Loucy (cell line): Measurements from ENCODE around the gene ABCB6.
A peak's percentile ranks its signal among the peaks of the same experiment; 100 is the strongest.

ENCODE experiments used
- CTCF ChIP-seq: fragments of 200-600 bp; sonication (generic); conservative IDR thresholded peaks from 2 replicates; pipeline ENCODE4 v1.5.1; 2014; ENCODE audit warnings: mild to moderate bottlenecking, antibody characterized with exemption, low read length
- EZH2phosphoT487 ChIP-seq: fragments of 200-600 bp; IDR thresholded peaks from 2 replicates; pipeline ENCODE4 v1.6.1; 2018; ENCODE audit warnings: antibody characterized with exemption, mild to moderate bottlenecking, moderate library complexity, borderline replicate concordance

- TF ChIP-seq CTCF (peak; percentile 79), EZH2phosphoT487 (no peak)
These were observed 47.5 kb downstream of the ABCB6 start for GRCh38 chr2:219171231-219171651.
